ENCODE data around the gene MYL5.

- TF ChIP-seq CTCF (IDR thresholded peaks at IDR 0.05; ENCODE audit: insufficient read depth, low read length) = no peak
- TF ChIP-seq REST (IDR thresholded peaks at IDR 0.05; ENCODE audit: insufficient replicate concordance, low read depth) = no peak
- no peak for TF ChIP-seq POLR2AphosphoS5 (IDR thresholded peaks at IDR 0.05; ENCODE audit: low read depth)
Observed at GRCh38 chr4:649751-650310, 24.5 kb upstream of the MYL5 start.

Data from HL-60 (cell line).